Stimulated activated CD4-positive, alpha-beta T cell treated with anti-CD3 and anti-CD28 coated beads, Interleukin-1b, Interleukin-23, amount 100 ng/mL, for 48 hours (primary cell): ENCODE results near the gene REELD1.

Experiments
- DNase-seq: peaks from one replicate; pipeline ENCODE4 v3.0.0-alpha.2; 2020

Gene REELD1

GRCh38 chr4:146229406-146229805 lies 15.1 kb downstream of the REELD1 start:
- DNase-seq = no peak

DNA sequence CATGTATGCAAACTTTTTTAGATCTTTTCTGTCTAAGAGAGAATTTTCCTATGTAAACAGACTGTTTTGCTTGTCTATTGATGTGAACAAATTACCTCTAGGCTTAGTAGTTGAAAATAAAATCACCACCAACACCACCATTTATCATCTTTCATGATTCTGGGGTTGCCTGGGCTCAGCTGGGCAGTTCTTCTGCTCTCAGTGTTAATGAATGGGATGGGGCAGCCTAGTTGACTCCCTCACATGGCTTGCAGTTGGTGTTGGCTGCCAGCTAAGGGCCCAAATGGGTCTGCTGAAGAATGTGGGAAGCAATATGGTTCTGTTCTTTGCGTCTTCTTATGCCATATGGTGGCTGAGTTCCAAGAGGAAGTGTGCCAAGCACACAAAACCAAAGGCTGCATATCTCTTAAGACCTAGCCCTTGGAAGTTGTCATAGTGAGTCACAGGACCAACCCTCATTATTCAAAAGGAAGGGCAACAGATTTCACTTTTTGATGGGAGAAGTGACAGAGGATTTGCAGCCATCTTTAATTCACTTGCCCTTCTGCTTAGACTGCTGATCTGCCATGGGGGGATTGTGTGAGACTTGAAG lies 17.9 kb downstream of the REELD1 start:
- no peak for DNase-seq

DNA sequence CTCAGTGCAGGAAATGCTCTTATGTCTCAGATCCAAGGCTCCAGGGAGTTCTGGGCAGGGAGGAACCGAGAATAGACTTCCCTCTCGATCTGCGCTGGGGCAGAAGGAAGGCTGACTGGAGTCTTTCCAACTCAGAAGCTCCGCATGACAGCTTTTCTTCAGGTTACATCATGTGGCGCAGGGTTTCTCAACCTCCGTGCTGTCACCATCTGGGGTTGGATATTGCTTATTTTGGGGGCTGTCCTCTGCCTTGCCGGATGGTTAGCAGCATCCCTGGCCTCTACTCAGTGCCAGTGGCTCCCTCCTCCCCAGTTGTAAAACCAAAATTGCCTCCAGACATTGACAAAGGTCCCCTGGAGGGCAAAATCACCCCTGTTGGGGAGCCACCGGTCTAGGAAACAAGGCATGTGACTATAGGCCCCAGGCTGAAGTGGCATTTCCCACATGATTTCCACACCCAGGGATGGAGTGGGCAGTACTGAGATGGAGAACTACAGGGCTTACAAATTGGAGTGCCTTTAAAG lies 21.4 kb downstream of the REELD1 start:
- DNase-seq = no peak

DNA sequence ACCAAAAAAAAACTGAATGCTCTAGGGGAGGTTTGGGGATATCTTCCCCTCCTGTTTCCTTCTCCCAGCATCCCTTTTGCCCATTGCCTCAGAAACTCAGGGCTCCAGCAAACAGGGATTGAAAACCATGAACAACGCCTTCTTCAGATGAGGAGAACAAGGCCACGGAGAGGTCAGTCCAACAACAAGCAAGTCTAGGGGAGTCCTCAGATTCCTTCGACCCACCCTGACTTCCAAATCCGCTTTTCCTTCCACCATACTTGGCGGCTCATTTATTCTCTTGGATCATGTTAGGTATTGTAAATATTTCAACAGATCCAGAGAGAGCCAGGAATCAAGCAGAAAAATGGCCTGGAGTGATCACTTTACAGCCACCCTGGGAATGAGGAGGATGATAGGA lies 21.9 kb downstream of the REELD1 start:
- DNase-seq = no peak

DNA sequence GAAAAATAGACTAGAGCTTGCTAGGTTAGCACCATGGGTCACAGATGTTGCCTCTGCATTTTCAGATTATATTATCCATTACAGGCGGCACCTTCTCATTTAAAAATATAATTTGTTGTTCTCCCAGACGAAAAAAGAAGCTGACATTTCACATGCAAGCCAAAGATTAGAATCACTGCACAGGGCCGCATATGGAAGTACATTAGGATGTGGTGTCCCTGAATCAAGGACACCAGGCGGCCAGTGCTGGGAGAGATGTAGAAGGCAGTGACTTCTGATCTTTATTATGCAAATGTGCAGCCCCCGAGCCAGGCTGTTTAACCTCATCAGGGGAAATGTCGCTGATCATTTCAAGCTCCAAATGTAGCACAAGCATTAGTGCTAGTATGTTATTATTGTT lies 22.8 kb downstream of the REELD1 start:
- DNase-seq = no peak

DNA sequence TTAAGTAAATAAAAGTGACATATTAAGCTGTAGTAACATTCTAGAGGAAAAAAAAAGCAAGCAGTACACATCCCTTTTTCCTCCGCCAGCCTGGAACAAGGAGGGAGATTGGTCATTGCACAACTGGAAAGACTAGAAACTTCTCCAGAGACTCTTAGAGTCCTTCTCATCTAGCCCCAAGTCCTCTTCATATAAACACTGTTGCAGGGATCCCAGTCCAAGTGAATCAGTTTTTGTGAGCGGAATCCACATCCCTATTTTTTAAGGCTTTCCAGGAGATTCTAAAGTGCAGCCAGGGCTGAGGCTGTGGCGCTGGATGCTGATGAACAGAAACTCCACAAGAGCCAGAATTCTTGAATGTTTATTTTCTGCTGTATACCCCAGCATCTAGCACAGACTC lies 23.8 kb downstream of the REELD1 start:
- no peak for DNase-seq

DNA sequence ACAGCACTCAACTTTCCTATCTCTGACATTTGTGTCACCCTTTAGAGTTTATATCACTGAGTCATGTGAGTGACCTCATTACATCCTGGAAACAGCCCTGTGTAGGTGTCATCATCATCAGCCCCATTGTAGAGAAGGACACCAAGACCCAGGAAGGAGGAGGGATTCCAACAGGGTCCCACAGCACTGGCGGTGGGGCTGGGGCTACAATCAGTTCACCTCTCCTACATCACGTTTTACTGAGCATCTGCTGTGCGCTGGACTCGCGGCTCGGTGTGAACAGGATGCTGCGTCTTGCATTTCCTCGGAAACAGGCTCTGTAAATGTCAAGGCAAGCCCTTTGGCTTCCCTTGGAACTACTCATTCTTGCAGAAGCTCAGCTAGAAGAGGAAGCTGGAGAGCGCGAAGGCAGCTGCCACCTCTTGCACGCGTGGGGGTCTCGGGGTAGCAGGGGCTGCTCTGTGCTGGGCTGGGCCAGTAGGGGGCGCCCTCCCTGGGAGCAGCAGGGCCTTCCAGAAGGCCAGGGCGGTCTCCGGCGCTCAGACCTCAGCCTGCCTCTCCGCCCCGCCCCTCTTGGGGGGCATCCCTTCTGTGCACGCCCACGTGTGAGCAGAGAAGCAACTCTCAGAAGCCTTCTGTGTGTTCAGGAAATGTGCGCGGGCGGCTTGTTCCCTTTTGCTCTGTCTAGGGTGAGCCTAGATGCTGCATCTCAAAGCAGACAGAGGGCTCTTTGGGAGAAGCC lies 29.0 kb downstream of the REELD1 start:
- peak; percentile 81 for DNase-seq

GRCh38 chr4:146243883-146244277 lies 29.5 kb downstream of the REELD1 start:
- DNase-seq = no peak

GRCh38 chr4:146244496-146244895 lies 30.2 kb downstream of the REELD1 start:
- no peak for DNase-seq

DNA sequence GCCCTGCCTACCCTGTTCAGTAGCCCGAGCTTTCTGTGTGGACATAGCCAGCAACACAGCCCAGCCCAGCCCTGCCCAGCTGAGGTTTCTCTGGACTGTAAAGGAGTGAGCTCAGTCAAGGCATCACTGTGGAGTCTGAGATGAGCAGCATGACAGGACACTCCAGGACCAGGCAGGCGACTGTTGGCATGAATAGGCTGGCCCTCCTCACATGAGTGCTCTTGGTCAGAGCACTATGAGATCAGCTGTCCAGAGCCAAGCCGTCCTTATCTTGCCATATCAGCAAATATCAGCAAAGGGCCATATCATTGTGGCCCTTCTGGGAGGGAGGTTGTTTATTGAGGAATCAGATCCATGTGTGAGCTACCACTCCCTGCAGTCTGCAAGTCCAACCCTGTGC lies 30.9 kb downstream of the REELD1 start:
- no peak for DNase-seq

DNA sequence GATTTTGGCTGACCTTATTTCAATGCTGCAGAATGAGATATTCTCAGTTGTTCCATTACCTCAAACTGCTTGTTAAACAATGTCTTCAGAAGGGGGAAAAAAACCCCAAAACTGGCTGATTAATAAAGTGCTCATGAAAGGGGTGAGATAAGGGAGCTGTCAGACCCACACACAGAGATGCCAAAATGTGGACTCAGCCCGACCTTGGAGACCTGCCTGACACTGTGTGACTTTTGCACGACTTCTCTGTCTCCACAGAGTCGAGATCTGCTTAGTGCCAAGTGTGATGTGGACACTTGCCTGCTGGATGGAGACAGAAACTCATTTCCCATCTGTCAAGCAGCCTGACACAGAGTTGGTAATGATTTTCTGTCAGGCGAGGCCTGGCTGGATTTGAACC lies 31.5 kb downstream of the REELD1 start:
- DNase-seq = peak; percentile 21

GRCh38 chr4:146246381-146246780 lies 32.0 kb downstream of the REELD1 start:
- no peak for DNase-seq

DNA sequence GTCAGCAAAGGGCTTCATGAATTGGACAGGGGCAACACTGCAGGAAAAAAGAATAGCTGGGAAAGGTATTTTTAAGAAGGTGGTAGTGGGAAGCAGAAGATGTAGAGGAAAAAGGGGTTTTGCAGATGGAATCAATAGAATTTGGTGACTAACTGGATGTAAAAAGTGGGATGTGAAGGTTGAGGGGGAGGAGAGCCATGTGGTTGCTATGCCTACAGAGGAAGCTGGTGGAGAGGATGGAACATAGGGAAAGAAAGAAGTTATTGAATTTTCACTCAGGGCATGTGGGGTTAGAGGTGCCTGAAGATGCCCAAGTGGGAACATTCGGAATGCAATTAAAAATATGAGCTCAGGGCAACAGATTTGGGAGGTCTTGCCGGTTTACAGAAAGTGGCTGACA lies 33.0 kb downstream of the REELD1 start:
- DNase-seq = no peak

- DNase-seq = no peak
Observed at GRCh38 chr4:146252969-146253611, 38.8 kb downstream of the REELD1 start.

DNA sequence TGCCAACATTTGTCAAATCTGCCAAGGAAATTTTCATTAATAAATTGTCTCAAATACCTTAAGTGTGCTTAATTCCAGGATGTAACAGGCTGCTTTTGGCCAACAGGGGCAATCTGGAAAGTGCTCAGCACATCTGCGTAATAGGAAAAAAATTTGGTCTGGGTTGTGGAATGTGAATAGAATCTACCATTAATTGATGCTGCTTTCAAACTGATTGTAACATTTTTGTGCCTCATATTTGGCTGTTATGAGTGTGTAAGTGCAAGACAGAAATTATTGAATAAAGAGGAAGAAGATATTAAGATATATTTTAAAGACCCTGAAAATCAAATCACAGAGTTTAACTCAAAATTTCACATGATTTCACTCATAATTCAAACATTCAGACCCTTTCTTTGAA lies 41.1 kb downstream of the REELD1 start:
- DNase-seq = no peak

DNA sequence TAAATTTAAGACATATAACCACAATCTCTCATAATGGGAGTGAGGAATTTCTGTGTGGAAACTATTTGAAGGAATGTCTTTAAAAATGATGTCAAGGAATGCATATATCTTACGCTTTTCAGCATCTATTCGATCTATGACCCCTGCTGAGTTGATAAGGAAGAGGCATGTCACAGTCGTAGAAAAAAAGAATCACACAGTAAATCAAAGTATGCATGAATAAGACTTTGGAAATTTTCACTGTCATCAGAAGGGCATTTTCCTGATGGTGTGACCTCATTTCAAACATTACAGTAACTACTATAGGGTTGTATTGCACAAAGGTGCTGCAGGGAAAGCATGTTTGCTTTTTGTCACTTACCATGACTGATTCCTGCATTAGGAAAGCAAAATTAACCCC lies 41.5 kb downstream of the REELD1 start:
- no peak for DNase-seq

DNA sequence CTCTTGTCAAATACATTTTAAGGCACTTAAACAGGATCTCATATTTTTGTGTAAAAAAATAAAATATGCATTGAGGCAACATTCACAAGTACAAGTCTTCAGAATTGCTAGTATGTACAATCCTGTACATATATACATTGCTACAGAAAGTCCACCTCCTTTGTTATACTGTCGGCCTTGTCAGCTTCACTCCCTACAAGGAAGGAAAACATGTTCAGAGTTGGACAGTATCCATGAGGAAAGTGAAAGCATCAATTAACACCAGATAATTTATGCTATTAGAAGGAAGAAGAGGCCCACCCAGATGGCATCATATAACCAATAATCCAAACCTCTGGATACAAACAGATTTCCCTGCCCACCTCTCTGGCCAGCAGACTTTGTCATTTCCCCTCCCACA lies 42.0 kb downstream of the REELD1 start:
- no peak for DNase-seq

DNA sequence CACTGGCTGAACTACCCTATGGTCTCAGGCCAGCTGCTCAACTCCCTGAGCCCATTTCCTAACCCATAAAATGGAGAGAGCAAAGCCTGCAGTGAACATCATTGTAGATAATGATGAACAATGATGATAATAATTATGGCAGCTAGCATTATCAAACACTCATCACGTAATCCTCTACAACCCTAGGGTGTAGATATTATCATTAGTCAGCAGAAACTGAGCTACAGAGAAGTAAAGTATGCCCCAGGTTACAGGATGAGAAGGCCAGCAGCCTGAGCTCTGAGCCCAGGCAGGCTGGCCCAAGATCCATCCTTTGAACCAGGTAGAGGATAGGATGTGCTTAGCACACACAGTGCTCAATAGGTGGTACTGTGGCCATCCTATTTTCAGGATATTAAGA lies 43.2 kb downstream of the REELD1 start:
- DNase-seq = no peak

- DNase-seq = no peak
Observed at GRCh38 chr4:146260521-146260920, 46.2 kb downstream of the REELD1 start.

DNA sequence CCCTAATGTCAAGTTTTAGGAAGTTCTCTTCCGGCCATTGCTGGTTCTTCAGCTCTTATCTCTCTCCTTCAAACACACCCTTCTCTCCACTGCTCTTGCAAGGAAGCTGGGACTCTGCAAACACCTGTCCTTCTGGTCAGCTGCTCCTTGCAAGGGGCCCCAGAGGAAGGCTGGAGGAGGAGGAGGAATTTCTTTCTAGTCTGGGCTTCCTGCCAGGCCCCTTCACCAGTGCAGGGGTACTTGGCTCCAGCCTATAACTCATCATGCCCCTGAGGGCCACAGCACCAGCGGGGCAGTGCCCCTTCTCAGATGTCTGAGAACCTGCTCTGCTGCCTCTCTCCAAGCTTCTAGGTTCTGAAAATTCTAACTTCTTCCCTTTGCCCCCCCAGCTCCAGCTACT lies 46.7 kb downstream of the REELD1 start:
- no peak for DNase-seq

GRCh38 chr4:146263793-146264192 lies 49.5 kb downstream of the REELD1 start:
- DNase-seq = no peak

DNA sequence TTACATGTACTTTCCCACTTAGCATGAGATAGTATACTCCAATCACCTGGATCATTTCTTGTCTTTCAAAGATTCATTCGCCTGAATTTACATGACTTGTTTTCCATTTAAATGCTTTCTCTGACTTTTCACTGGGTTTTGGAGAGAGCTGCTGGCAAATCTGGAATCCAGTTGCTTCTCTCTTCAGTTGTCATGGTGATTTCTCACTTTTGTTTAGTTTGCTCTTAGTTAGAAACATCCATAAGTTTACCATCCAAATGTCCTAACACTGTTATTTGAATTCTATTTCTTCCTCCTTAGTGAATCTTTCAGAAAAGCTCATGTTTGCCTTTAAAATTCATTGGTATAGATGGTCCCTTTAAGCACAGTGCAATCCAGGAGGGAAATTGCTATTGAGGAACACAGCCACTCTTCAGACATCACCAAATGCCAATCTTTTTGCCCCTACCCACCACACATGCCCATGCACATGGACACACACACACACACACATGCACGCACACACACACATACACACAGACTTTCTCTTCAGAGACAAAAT lies 51.7 kb downstream of the REELD1 start:
- DNase-seq = no peak

DNA sequence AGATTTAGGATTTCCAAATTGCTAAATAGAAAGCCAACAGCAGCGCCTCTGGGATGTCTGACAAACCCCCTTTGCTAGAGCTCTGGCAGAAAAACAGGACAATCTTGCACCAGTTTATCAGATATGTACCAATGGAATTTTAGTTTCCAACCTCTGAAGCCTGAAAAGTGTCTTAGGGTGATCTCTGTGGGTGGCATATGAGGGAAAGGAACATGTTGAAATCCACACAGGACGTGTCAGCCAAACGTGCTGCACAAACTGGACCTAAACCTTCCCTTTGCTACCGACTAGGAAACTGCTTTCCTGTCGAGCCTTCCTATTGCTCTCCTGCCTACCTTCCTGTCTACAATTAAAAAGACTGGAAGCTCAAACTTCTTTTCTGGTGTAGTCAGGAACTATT lies 53.5 kb downstream of the REELD1 start:
- no peak for DNase-seq

DNA sequence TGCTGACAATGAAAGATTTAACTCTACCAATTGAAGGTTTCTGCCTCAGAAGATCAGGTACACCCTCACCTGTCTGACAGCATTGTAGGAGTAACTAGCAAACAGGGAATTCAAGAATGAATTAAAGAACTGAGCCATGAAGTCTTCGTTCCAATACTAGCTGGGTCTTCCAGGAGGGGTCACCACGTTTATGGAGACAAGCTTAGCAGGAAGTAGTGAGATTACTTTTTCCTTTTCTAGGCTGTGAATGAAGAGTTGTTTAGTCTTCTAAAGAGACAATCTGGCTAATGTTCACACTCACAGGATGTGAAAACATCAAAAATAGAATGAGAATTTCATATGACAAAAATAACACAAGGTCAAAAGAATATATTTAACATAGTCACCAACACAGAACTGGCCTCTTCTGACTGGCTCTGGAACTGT lies 54.9 kb downstream of the REELD1 start:
- DNase-seq = no peak
